CD4-positive, alpha-beta memory T cell (primary cell): ENCODE measurements around the gene RASSF1. TPM values are rescaled to one million over a fixed set of nuclear protein-coding genes. Genes with fewer than 3 reads are reported as not detected.
A peak's percentile ranks its signal among the peaks of the same experiment; 100 is the strongest.

Experiments used
- CTCF ChIA-PET: fragments of 350-600 bp; sonication (Branson Sonifier 250); formaldehyde crosslinking; loops from one replicate; lab custom pipeline; 2021; ENCODE audit warnings: inconsistent platforms; ENCODE audit not compliant: partially characterized antibody; lab: Charles Lee
- POLR2A ChIA-PET: fragments of 350-600 bp; sonication (Branson Sonifier 250); formaldehyde crosslinking; loops from one replicate; lab custom pipeline; 2021; ENCODE audit not compliant: partially characterized antibody; lab: Charles Lee
- DNase-seq, 5 donors: peaks; one replicate each; pipeline versions ENCODE4 v3.0.0 to v3.0.0-alpha.2; 2020 to 2022; ENCODE audit warnings: mixed read lengths in 1 of 5
- H3K27ac ChIP-seq: one replicate; pipeline ENCODE4 v1.7.0; 2013; ENCODE audit warnings: low read depth, low read length
- H3K27me3 ChIP-seq: 2 replicates; pipeline ENCODE4 v1.7.0; 2013; ENCODE audit warnings: mild to moderate bottlenecking, low read length, moderate library complexity; ENCODE audit not compliant: insufficient read depth
- H3K36me3 ChIP-seq: 2 replicates; pipeline ENCODE4 v1.7.0; 2013; ENCODE audit warnings: mild to moderate bottlenecking, low read length, moderate library complexity; ENCODE audit not compliant: insufficient read depth
- H3K4me1 ChIP-seq: 2 replicates; pipeline ENCODE4 v1.7.0; 2013; ENCODE audit warnings: mild to moderate bottlenecking, low read length, moderate library complexity; ENCODE audit not compliant: insufficient read depth
- H3K4me3 ChIP-seq, 2 donors: one replicate each; pipeline ENCODE4 v1.7.0; 2013; ENCODE audit warnings: low read length in 2 of 2, mild to moderate bottlenecking in 1 of 2
- H3K9me3 ChIP-seq, 2 donors: one replicate each; pipeline ENCODE4 v1.7.0; 2013; ENCODE audit warnings: low read length in 2 of 2, control low read depth in 1 of 2; ENCODE audit not compliant: control insufficient read depth in 1 of 2
- H3K27ac Mint-ChIP-seq, 7 donors: one replicate each; pipeline ENCODE4 v1.8.0; 2020 to 2021; ENCODE audit warnings: mixed read lengths in 7 of 7, mild to moderate bottlenecking in 6 of 7, inconsistent platforms in 3 of 7, moderate library complexity in 3 of 7
- H3K27me3 Mint-ChIP-seq, 2 donors: one replicate each; pipeline ENCODE4 v1.8.0; 2020 to 2021; ENCODE audit warnings: mixed read lengths in 2 of 2
- H3K36me3 Mint-ChIP-seq, 2 donors: one replicate each; pipeline ENCODE4 v1.8.0; 2020 to 2021; ENCODE audit warnings: mixed read lengths in 2 of 2, inconsistent platforms in 1 of 2, mild to moderate bottlenecking in 1 of 2
- H3K4me1 Mint-ChIP-seq, 4 donors: one replicate each; pipeline ENCODE4 v1.8.0; 2020 to 2021; ENCODE audit warnings: mixed read lengths in 4 of 4, mild to moderate bottlenecking in 1 of 4
- H3K4me3 Mint-ChIP-seq, 8 donors: one replicate each; pipeline ENCODE4 v1.8.0; 2020 to 2021; ENCODE audit warnings: mixed read lengths in 8 of 8, mild to moderate bottlenecking in 7 of 8, moderate library complexity in 6 of 8, inconsistent platforms in 3 of 8
- H3K9me3 Mint-ChIP-seq, 8 donors: one replicate each; pipeline ENCODE4 v1.8.0; 2020 to 2021; ENCODE audit warnings: mixed read lengths in 8 of 8, mild to moderate bottlenecking in 5 of 8, inconsistent platforms in 3 of 8, moderate library complexity in 1 of 8
- intact Hi-C: fragments of 100-400 bp; cut with micrococcal nuclease; formaldehyde crosslinking; loops from one replicate; pipeline ENCODE4 v1.15.1; 2023
- polyA plus RNA-seq, 2 donors: library from polyadenylated mRNA; unstranded; fragments of 300-500 nt; fragmentation: Illumina TruSeq; gene quantifications; one replicate each; pipeline ENCODE4 v1.2.3, GENCODE V29; 2021
- total RNA-seq, 2 experiments: library from RNA; stranded (reverse); gene quantifications; one replicate each; pipeline ENCODE4 v1.2.3, GENCODE V29; 2021

RASSF1 gene
- total and polyA plus RNA-seq, 4 experiments from 2014 or later: 37.5 to 86.9 (median 72.1) TPM

GRCh38 chr3:50296721-50297383, 43.8 kb downstream of the RASSF1 start:
- Mint-ChIP-seq H3K27ac (peak overlapping the region in 5 of 7 donors; percentile 72 to 100 (median 91)), H3K4me3 (peak overlapping the region in 2 of 8 donors; percentile 52 to 62), H3K9me3 (peaks cover 0 to 1% (median 0%) of the 10 kb centered on the region in 8 donors), H3K36me3 (peaks cover 0 to 7% of the 10 kb centered on the region in 2 donors), H3K27me3 (no peaks in the 10 kb centered on the region), H3K4me1 (peaks cover 20 to 61% (median 34%) of the 10 kb centered on the region in 4 donors)
- POLR2A ChIA-PET: interaction anchor here (0.9 to 9.2 kb wide), 5 partner anchors 9 to 54 kb away, joined by 3 to 178 read pairs (median 3); partner anchors contain the start of genes CYB561D2, HYAL2, NPRL2 and RASSF1
- no peaks in the 10 kb centered on the region for H3K27me3 ChIP-seq
- peak in 1 of 5 donors; percentile 44 for DNase-seq
- CTCF ChIA-PET: interaction anchor here (1.6 to 3.8 kb wide), 4 partner anchors 18 to 50 kb away, joined by 5 to 37 read pairs (median 14); partner anchors contain the start of genes HYAL2 and LSMEM2
- no peak overlapping the region for H3K4me3 ChIP-seq
- peak overlapping the region; percentile 90 for H3K27ac ChIP-seq
- intact Hi-C loops: no loop called here
- H3K9me3 ChIP-seq: no peaks in the 10 kb centered on the region
- H3K4me1 ChIP-seq: peaks cover 32% of the 10 kb centered on the region
- H3K36me3 ChIP-seq: no peaks in the 10 kb centered on the region

GRCh38 chr3:50295553-50296431, 44.8 kb downstream of the RASSF1 start:
- H3K4me1 ChIP-seq: peaks cover 43% of the 10 kb centered on the region

GRCh38 chr3:50294492-50295403, 45.9 kb downstream of the RASSF1 start:
- peak overlapping the region in 2 of 7 donors; percentile 50 to 77 for H3K27ac Mint-ChIP-seq

More at GRCh38 chr3:50295553-50296431, 44.8 kb downstream of the RASSF1 start:
- DNase-seq: peak in 1 of 5 donors; percentile 15
- intact Hi-C loops: no loop called here
- Histone ChIP-seq H3K27me3 (no peaks in the 10 kb centered on the region), H3K36me3 (no peaks in the 10 kb centered on the region), H3K4me3 (no peak overlapping the region), H3K27ac (no peak overlapping the region), H3K9me3 (no peaks in the 10 kb centered on the region)
- ChIA-PET POLR2A (interaction anchor here (0.6 to 9.2 kb wide), 4 partner anchors 22 to 693 kb away, joined by 3 to 178 read pairs (median 50); partner anchors contain the start of genes HYAL2 and RASSF1), CTCF (no interaction called here)
- Mint-ChIP-seq H3K4me1 (peaks cover 24 to 66% (median 38%) of the 10 kb centered on the region in 4 donors), H3K27ac (peak overlapping the region; percentile 41 to 80 (median 65)), H3K4me3 (peak overlapping the region in 1 of 8 donors; percentile 12), H3K36me3 (peaks cover 0 to 11% of the 10 kb centered on the region in 2 donors), H3K27me3 (no peaks in the 10 kb centered on the region), H3K9me3 (peaks cover 0 to 1% (median 0%) of the 10 kb centered on the region in 8 donors)

GRCh38 chr3:50294089-50294488, 46.5 kb downstream of the RASSF1 start:
- H3K36me3 ChIP-seq: peaks cover 13% of the 10 kb centered on the region
- H3K4me3 ChIP-seq: no peak overlapping the region
- Mint-ChIP-seq H3K4me1 (peaks cover 15 to 54% (median 30%) of the 10 kb centered on the region in 4 donors), H3K36me3 (peaks cover 0 to 15% of the 10 kb centered on the region in 2 donors), H3K4me3 (no peak overlapping the region), H3K9me3 (peaks cover 0 to 1% (median 0%) of the 10 kb centered on the region in 8 donors), H3K27ac (peak overlapping the region in 2 of 7 donors; percentile 50 to 60), H3K27me3 (no peaks in the 10 kb centered on the region)
- no peak for DNase-seq
- ChIA-PET POLR2A (interaction anchor here (0.8 to 9.2 kb wide), 2 partner anchors 31 to 44 kb away, joined by 3 to 178 read pairs; partner anchors contain the start of gene RASSF1), CTCF (interaction anchor here (1.1 kb wide), 1 partner anchor 30 kb away, joined by 3 read pairs; no protein-coding TSS in a partner anchor)
- H3K27ac ChIP-seq: no peak overlapping the region
- H3K9me3 ChIP-seq: no peaks in the 10 kb centered on the region
- intact Hi-C loops: no loop called here
- H3K27me3 ChIP-seq: no peaks in the 10 kb centered on the region
- H3K4me1 ChIP-seq: peaks cover 36% of the 10 kb centered on the region

More at GRCh38 chr3:50294492-50295403, 45.9 kb downstream of the RASSF1 start:
- Mint-ChIP-seq H3K36me3 (peaks cover 0 to 13% of the 10 kb centered on the region in 2 donors), H3K9me3 (peaks cover 0 to 1% (median 0%) of the 10 kb centered on the region in 8 donors), H3K4me3 (peak overlapping the region in 1 of 8 donors; percentile 6), H3K27me3 (no peaks in the 10 kb centered on the region), H3K4me1 (peaks cover 16 to 56% (median 30%) of the 10 kb centered on the region in 4 donors)
- Histone ChIP-seq H3K36me3 (peaks cover 7% of the 10 kb centered on the region), H3K27ac (no peak overlapping the region), H3K27me3 (no peaks in the 10 kb centered on the region), H3K9me3 (no peaks in the 10 kb centered on the region), H3K4me3 (no peak overlapping the region), H3K4me1 (peaks cover 38% of the 10 kb centered on the region)
- CTCF ChIA-PET: interaction anchor here (1.1 kb wide), 1 partner anchor 29 kb away, joined by 3 read pairs; no protein-coding TSS in a partner anchor
- POLR2A ChIA-PET: interaction anchor here (0.6 to 9.2 kb wide), 2 partner anchors 43 to 692 kb away, joined by 5 to 178 read pairs; partner anchors contain the start of gene RASSF1
- DNase-seq: peak in 1 of 5 donors; percentile 31
- intact Hi-C loops: no loop called here

GRCh38 chr3:50293079-50293801, 47.4 kb downstream of the RASSF1 start:
- H3K27ac Mint-ChIP-seq: peak overlapping the region; percentile 90 to 99 (median 98)
- peaks cover 0 to 1% (median 0%) of the 10 kb centered on the region in 8 donors for H3K9me3 Mint-ChIP-seq
- peaks cover 15 to 47% (median 27%) of the 10 kb centered on the region in 4 donors for H3K4me1 Mint-ChIP-seq
- no peaks in the 10 kb centered on the region for H3K27me3 ChIP-seq
- H3K4me3 ChIP-seq: no peak overlapping the region
- H3K27ac ChIP-seq: peak overlapping the region; percentile 68
- H3K4me1 ChIP-seq: peaks cover 31% of the 10 kb centered on the region
- peak overlapping the region in 6 of 8 donors; percentile 8 to 89 (median 86) for H3K4me3 Mint-ChIP-seq
- H3K27me3 Mint-ChIP-seq: no peaks in the 10 kb centered on the region
- POLR2A ChIA-PET: interaction anchor here (0.7 to 9.2 kb wide), 11 partner anchors 26 to 953 kb away, joined by 3 to 178 read pairs (median 10); partner anchors contain the start of genes CYB561D2, GNAI2, HEMK1 and NPRL2
- intact Hi-C loops: no loop called here
- peaks cover 21% of the 10 kb centered on the region for H3K36me3 ChIP-seq
- no peaks in the 10 kb centered on the region for H3K9me3 ChIP-seq
- CTCF ChIA-PET: interaction anchor here (0.6 to 1.1 kb wide), 2 partner anchors 29 to 1626 kb away, joined by 3 to 6 read pairs; no protein-coding TSS in a partner anchor
- DNase-seq: peak in 1 of 5 donors; percentile 35
- H3K36me3 Mint-ChIP-seq: peaks cover 0 to 19% of the 10 kb centered on the region in 2 donors
